Fibroblast of lung (primary cell): Measurements from ENCODE around the gene NEAT1. TPM values are rescaled to one million over a fixed set of nuclear protein-coding genes. Genes with fewer than 3 reads are reported as not detected.

ENCODE experiments used
- DNase-seq, 2 donors: peaks; one replicate each; pipeline versions ENCODE4 v3.0.0 to v3.0.0-alpha.2; 2010; ENCODE audit warnings: low read depth in 2 of 2
- H2AFZ ChIP-seq: 2 replicates; pipeline ENCODE4 v1.5.1; 2012; ENCODE audit warnings: low read length, control low read depth, inconsistent platforms
- H3K27ac ChIP-seq: 2 replicates; pipeline ENCODE4 v1.5.1; 2011; ENCODE audit warnings: low read length, control low read depth; ENCODE audit not compliant: insufficient read depth
- H3K27me3 ChIP-seq: 2 replicates; pipeline ENCODE4 v1.5.1; 2011; ENCODE audit warnings: mild to moderate bottlenecking, low read length; ENCODE audit not compliant: control insufficient read depth, insufficient read depth
- H3K36me3 ChIP-seq: 2 replicates; pipeline ENCODE4 v1.5.1; 2011; ENCODE audit warnings: low read length; ENCODE audit not compliant: control insufficient read depth, insufficient read depth
- H3K4me1 ChIP-seq: 2 replicates; pipeline ENCODE4 v1.5.1; 2011; ENCODE audit warnings: low read length; ENCODE audit not compliant: control insufficient read depth, insufficient read depth; ENCODE audit errors: extremely low read depth
- H3K4me2 ChIP-seq: 2 replicates; pipeline ENCODE4 v1.5.1; 2011; ENCODE audit warnings: low read length, control low read depth; ENCODE audit not compliant: insufficient read depth; ENCODE audit errors: extremely low read depth
- H3K4me3 ChIP-seq, 4 experiments: fragments of 200-600 bp in 1 of 4; sonication (generic) in 1 of 4; replicated peaks in 1 of 4; 2 replicates each; pipeline ENCODE4 v1.5.1; 2011 to 2016; ENCODE audit warnings: low read length in 4 of 4, low read depth in 3 of 4, mild to moderate bottlenecking in 3 of 4, control low read depth in 2 of 4, inconsistent platforms in 1 of 4, mixed read lengths in 1 of 4; ENCODE audit not compliant: insufficient read depth in 1 of 4; ENCODE audit errors: control extremely low read depth in 1 of 4
- H3K79me2 ChIP-seq: 2 replicates; pipeline ENCODE4 v1.5.1; 2012; ENCODE audit warnings: mild to moderate bottlenecking, low read length, inconsistent platforms; ENCODE audit not compliant: control insufficient read depth, insufficient read depth
- H3K9ac ChIP-seq: 2 replicates; pipeline ENCODE4 v1.5.1; 2011; ENCODE audit warnings: mild to moderate bottlenecking, low read length, control low read depth; ENCODE audit not compliant: insufficient read depth
- H3K9me3 ChIP-seq: 2 replicates; pipeline ENCODE4 v1.5.1; 2012; ENCODE audit warnings: low read depth, low read length; ENCODE audit not compliant: control insufficient read depth, insufficient read depth
- H4K20me1 ChIP-seq: 2 replicates; pipeline ENCODE4 v1.5.1; 2011; ENCODE audit warnings: low read length; ENCODE audit not compliant: control insufficient read depth, insufficient read depth; ENCODE audit errors: extremely low read depth
- CTCF ChIP-seq, 2 donors: IDR thresholded peaks in 1 of 2; conservative IDR thresholded peaks in 1 of 2; 1 replicate in 1 of 2; 2 replicates in 1 of 2; pipeline ENCODE4 v1.5.1; 2011 to 2012; ENCODE audit warnings: low read length in 2 of 2, control low read depth in 1 of 2, inconsistent platforms in 1 of 2, low read depth in 1 of 2, mild to moderate bottlenecking in 1 of 2
- EZH2 ChIP-seq: IDR thresholded peaks from 2 replicates; pipeline ENCODE4 v1.5.1; 2012; ENCODE audit warnings: low read length, control low read depth, mild to moderate bottlenecking; ENCODE audit errors: missing control alignments
- polyA plus RNA-seq, 2 donors: library from polyadenylated mRNA; depleted of rRNA in 1 of 2; stranded (reverse) in 1 of 2; unstranded in 1 of 2; fragments of >200 nt; gene quantifications; 2 replicates each; pipeline ENCODE4 v1.2.1, GENCODE V29; 2011 to 2012; ENCODE audit warnings: missing spikeins in 1 of 2
- total RNA-seq: library from RNA; depleted of rRNA; stranded (reverse); fragments of >200 nt; gene quantifications from 2 replicates; pipeline ENCODE4 v1.2.1, GENCODE V29; 2014

Gene NEAT1
- total and polyA plus RNA-seq, 2 donors (not counting 1 experiment from before 2014, with no cell fraction given): 40.9 to 299 TPM

- Histone ChIP-seq H3K4me1 (no peaks in the 10 kb centered on the region), H3K27me3 (no peaks in the 10 kb centered on the region), H3K9ac (no peak overlapping the region), H3K79me2 (no peaks in the 10 kb centered on the region), H3K4me3 (no peak overlapping the region), H3K9me3 (no peaks in the 10 kb centered on the region), H3K36me3 (peaks cover 35% of the 10 kb centered on the region), H4K20me1 (no peaks in the 10 kb centered on the region), H3K4me2 (no peak overlapping the region), H2AFZ (no peak overlapping the region), H3K27ac (no peak overlapping the region)
- TF ChIP-seq CTCF (conservative IDR thresholded peaks at IDR 0.05 in 1 of 2, IDR thresholded peaks at IDR 0.05 in 1 of 2; ENCODE audit: low read depth in 1 of 2, low read length in 2 of 2): no peak
- TF ChIP-seq EZH2: no peak
- DNase-seq: no peak
These were observed 21.4 kb upstream of the NEAT1 start for GRCh38 chr11:65401073-65401802.

GRCh38 chr11:65401803-65402248 lies 20.8 kb upstream of the NEAT1 start:
- H3K27ac ChIP-seq: no peak overlapping the region
- H3K9ac ChIP-seq: no peak overlapping the region
- no peaks in the 10 kb centered on the region for H3K4me1 ChIP-seq
- H3K79me2 ChIP-seq: no peaks in the 10 kb centered on the region
- no peak for TF ChIP-seq EZH2
- no peak for TF ChIP-seq CTCF (conservative IDR thresholded peaks at IDR 0.05 in 1 of 2, IDR thresholded peaks at IDR 0.05 in 1 of 2; ENCODE audit: low read depth in 1 of 2, low read length in 2 of 2)
- H3K27me3 ChIP-seq: no peaks in the 10 kb centered on the region
- no peak for DNase-seq
- H3K36me3 ChIP-seq: peaks cover 35% of the 10 kb centered on the region
- H3K4me2 ChIP-seq: no peak overlapping the region
- no peak overlapping the region for H3K4me3 ChIP-seq
- H2AFZ ChIP-seq: no peak overlapping the region
- no peaks in the 10 kb centered on the region for H3K9me3 ChIP-seq
- H4K20me1 ChIP-seq: no peaks in the 10 kb centered on the region

DNA sequence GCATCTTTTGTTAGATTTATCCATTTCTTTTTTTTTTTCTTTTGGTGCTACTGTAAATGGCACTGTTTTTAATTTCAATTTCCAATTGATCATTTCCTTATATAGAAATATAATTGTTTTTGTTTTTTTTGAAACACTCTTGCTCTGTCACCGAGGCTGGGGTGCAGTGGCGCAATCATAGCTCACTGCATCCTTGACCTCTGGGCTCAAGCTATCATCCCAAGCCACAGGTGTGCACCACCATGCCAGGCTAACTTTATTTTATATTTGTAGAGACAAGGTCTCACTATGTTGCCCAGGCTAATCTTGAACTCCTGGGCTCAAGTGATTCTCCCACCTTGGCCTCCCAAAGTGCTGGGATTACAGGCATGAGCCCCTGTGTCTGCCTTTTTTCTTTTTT lies 19.8 kb upstream of the NEAT1 start:
- Histone ChIP-seq H3K9ac (no peak overlapping the region), H4K20me1 (no peaks in the 10 kb centered on the region), H3K4me3 (no peak overlapping the region), H3K27ac (no peak overlapping the region), H2AFZ (no peak overlapping the region), H3K36me3 (peaks cover 28% of the 10 kb centered on the region), H3K27me3 (no peaks in the 10 kb centered on the region), H3K9me3 (no peaks in the 10 kb centered on the region), H3K4me1 (no peaks in the 10 kb centered on the region), H3K4me2 (no peak overlapping the region), H3K79me2 (no peaks in the 10 kb centered on the region)
- DNase-seq: no peak
- TF ChIP-seq EZH2 (no peak), CTCF (conservative IDR thresholded peaks at IDR 0.05 in 1 of 2, IDR thresholded peaks at IDR 0.05 in 1 of 2; ENCODE audit: low read depth in 1 of 2, low read length in 2 of 2) (no peak)
